NCI-H2107 treated with DMSO at 0.1 percent for 48 hours (cell line): ENCODE results near the gene TIAM2.

ENCODE experiments used
- DNase-seq: peaks from one replicate; lab custom pipeline; 2025; ENCODE audit not compliant: unreplicated experiment; lab: John Stamatoyannopoulos, UW

The TIAM2 gene

GRCh38 chr6:155274106-155274505, 279.0 kb downstream of the TIAM2 start:
- DNase-seq: no peak

- no peak for DNase-seq
Measured at GRCh38 chr6:155274533-155274932, 279.4 kb downstream of the TIAM2 start.

GRCh38 chr6:155275808-155276480, 280.8 kb downstream of the TIAM2 start:
- no peak for DNase-seq

GRCh38 chr6:155276638-155277037, 281.5 kb downstream of the TIAM2 start:
- no peak for DNase-seq

GRCh38 chr6:155278319-155279049, 283.4 kb downstream of the TIAM2 start:
- no peak for DNase-seq

- no peak for DNase-seq
Measured at GRCh38 chr6:155284775-155285174, 289.7 kb downstream of the TIAM2 start.

- no peak for DNase-seq
Measured at GRCh38 chr6:155287762-155288161, 292.6 kb downstream of the TIAM2 start.

- DNase-seq: no peak
Measured at GRCh38 chr6:155290491-155290890, 295.4 kb downstream of the TIAM2 start.

- DNase-seq: no peak
Measured at GRCh38 chr6:155291291-155291690, 296.2 kb downstream of the TIAM2 start.

GRCh38 chr6:155292711-155293110, 297.6 kb downstream of the TIAM2 start:
- no peak for DNase-seq

GRCh38 chr6:155297669-155298068, 302.6 kb downstream of the TIAM2 start:
- DNase-seq: no peak

- no peak for DNase-seq
Measured at GRCh38 chr6:155301867-155302266, 306.8 kb downstream of the TIAM2 start.

GRCh38 chr6:155303361-155303870, 308.3 kb downstream of the TIAM2 start:
- no peak for DNase-seq

- DNase-seq: no peak
Measured at GRCh38 chr6:155306958-155307357, 311.8 kb downstream of the TIAM2 start.
